GM21717 (cell line): Measurements from ENCODE around the gene GPR42.
"Not testable (repeated sequence)": the region's sequence is repeated elsewhere in the genome, so short reads cannot be mapped to it uniquely, and the experiment has no call there.

Experiments used
- ATAC-seq: cut with Tn5 transposase; IDR thresholded peaks from one replicate; pipeline ENCODE4 v1.9.1; 2021; ENCODE audit warnings: mild to moderate bottlenecking, moderate library complexity; ENCODE audit not compliant: unreplicated experiment

GPR42 gene

DNA sequence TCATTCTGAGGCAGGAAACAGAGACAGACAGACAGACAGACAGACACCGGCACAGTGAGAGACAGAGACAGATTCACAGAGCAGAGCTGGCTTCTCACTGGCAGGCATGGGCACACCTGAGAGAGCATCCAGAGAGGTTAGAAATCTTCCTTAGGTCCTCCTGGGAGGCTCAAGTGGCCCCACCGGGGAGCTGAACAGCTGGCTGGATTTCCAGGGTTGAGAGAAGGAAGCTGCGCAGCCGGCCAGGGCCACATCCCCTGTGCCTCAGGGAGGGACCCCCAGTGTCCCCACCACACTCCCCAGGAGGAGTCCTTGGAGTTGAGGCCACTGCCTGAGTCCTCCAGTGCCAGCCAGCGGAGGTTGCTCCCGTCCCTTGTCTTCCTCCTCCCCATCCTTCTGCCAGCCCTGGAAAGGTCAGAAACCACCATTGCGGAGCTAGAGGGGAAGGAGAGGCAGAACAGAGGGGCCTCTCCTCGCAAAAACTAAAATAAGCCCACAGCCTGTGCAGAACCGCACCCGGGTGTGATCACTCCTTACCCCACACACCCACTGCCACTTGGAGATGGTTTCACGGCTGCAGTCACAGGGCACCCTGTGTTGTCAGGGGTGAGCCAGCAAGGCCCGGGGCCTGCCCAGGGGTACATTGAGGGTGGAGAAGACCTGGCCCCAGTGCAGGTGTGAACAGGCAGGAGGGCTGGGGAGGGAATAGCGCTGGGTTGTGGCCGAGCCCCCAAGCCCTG lies 8.4 kb upstream of the GPR42 start:
- no peak for ATAC-seq

GRCh38 chr19:35363001-35363590 lies 7.8 kb upstream of the GPR42 start:
- ATAC-seq = no peak

- ATAC-seq = no peak
Observed at GRCh38 chr19:35363711-35364425, 7.0 kb upstream of the GPR42 start.

GRCh38 chr19:35365303-35365702 lies 5.6 kb upstream of the GPR42 start:
- no peak for ATAC-seq

- ATAC-seq = no peak
Observed at GRCh38 chr19:35368378-35368777, 2.5 kb upstream of the GPR42 start.

DNA sequence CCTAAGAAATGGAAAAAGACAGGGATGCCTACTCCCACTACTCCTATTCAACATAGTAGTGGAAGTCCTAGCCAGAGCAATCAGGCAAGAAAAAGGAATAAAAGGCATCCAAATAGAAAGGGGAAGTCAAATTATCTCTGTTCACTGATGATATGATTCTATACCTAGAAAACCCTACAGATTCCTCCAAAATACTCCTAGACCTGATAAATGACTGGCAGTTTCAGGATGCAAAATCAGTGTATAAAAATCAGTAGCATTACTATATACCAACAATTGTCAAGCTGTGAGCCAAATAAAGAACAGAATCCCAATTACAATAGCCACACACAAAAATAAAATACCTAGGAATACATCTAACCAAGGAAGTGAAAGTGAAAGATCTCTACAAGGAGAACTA lies 1.3 kb upstream of the GPR42 start:
- no peak for ATAC-seq

DNA sequence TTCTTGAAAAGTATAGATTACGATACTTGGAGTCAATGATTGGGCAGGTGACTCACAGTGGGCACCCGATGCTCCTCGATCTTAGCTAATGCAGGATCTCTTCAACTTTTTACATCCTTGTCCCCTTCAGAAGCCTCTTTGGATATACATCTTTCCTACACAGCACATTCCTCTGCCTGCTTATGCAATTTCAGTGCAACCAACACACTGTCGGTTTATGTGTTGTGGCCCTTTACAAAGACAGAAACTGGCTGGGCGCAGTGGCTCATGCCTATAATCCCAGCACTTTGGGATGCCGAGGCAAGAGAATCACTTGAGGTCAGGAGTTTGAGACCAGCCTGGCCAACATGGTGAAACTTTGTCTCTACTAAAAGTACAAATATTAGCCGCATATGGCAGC lies 2.6 kb downstream of the GPR42 start:
- ATAC-seq = no peak

DNA sequence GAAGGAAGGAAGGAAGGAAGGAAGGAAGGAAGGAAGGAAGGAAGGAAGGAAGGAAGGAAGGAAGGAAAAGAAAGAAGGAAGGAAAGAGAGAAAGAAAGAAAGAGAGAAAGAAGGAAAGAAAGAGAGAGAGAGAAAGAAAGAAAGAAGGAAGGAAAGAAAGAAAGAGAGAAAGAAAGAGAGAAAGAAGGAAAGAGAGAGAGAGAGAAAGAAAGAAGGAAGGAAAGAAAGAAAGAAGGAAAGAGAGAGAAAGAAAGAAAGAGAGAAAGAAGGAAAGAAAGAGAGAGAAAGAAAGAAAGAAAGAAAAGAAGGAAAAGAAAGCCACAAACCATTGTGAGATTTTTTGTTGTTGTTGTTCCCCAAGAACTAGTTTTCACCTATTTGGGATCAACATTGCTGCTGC lies 3.2 kb downstream of the GPR42 start:
- not testable (repeated sequence) for ATAC-seq

DNA sequence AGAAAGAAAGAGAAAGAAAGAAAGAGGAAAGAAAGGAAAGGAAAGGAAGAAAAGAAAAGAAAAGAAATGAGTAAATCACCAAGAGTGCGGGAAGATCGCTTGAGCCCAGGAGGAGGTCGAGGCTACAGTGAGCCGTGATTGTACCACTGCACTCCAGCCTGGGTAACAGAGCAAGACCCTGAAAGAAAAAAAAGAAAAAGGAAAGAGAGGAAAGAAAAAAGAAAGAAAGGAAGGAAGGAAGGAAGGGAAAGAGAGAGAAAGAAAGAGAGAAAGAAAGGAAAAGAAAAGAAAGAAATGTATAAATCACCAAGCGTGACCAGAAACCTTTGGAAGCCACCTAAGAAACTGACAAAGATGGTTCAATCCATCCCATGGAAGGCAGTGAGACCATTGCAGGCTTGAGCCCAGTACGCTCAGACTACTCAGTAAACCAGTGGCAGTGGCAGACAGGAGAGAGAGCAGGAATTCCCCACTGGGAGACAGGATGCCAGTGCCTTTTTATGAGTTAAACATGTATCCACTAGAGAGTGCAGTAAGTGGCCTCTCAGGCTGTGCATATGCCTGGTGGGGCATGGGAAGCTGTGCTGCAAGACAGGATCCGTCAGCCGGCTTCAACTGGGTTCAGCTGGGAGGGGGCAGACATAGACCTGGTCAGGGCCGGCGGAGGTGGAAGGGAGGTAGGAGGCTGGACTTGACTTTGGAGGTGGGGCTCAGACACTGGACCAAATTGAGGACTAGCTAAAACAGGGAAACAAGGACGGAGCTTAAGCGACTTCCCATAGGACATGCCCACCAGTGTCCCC lies 4.8 kb downstream of the GPR42 start:
- ATAC-seq = no peak

- ATAC-seq = no peak
Observed at GRCh38 chr19:35377656-35378055, 6.8 kb downstream of the GPR42 start.

GRCh38 chr19:35378356-35378755 lies 7.5 kb downstream of the GPR42 start:
- ATAC-seq = no peak

GRCh38 chr19:35379545-35379944 lies 8.7 kb downstream of the GPR42 start:
- ATAC-seq = not testable (repeated sequence)

- no peak for ATAC-seq
Observed at GRCh38 chr19:35379992-35380391, 9.1 kb downstream of the GPR42 start.

DNA sequence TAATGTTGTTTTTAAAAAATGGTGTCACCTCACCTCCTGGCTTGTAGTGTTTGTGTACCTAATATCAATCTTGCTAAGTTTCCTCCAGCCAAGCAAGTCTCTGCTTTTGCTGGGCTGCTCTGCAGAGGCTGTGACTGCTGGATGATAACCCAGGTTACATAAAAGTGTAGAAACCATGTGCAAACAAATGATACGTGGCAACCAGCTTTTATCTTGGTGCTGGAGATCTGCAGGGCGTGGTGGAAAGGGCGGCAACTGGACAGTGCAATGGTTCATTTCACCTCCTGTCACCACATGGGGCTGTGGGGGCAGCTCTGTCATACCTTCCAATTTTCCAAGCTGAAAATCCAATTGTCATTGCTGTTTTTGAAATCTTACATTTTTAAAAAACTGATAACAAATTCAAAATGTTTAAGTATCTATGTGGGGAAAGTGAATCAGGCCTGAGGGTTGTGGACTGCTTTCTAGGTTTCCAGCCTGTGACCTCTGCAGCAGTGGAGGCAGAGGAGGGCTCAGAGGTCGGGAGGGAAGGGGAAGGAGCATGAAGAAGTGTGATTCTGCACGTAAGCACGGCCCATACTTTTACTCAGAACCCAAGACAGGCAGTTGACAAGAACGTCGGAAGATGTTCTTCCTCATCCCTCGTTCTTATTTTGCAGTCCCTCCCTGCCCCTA lies 9.7 kb downstream of the GPR42 start:
- no peak for ATAC-seq

- ATAC-seq = no peak
Observed at GRCh38 chr19:35381318-35381717, 10.4 kb downstream of the GPR42 start.

- no peak for ATAC-seq
Observed at GRCh38 chr19:35381926-35382325, 11.1 kb downstream of the GPR42 start.

DNA sequence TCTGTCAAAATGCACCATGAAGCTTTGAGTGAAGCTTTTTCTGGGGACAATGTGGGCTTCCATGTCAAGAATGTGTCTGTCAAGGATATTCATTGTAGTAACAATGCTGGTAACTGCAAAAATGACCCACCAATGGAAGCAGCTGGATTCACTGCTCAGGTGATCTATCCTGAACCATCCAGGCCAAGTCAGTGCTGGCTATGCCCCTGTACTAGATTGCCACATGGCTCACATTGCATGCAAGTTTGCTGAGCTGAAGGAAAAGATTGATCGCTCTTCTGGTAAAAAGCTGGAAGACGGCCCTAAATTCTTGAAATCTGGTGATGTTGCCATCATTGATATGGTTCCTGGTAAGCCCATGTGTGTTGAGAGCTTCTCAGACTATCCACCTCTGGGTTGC lies 12.7 kb downstream of the GPR42 start:
- ATAC-seq = no peak

- no peak for ATAC-seq
Observed at GRCh38 chr19:35388277-35389054, 17.6 kb downstream of the GPR42 start.

DNA sequence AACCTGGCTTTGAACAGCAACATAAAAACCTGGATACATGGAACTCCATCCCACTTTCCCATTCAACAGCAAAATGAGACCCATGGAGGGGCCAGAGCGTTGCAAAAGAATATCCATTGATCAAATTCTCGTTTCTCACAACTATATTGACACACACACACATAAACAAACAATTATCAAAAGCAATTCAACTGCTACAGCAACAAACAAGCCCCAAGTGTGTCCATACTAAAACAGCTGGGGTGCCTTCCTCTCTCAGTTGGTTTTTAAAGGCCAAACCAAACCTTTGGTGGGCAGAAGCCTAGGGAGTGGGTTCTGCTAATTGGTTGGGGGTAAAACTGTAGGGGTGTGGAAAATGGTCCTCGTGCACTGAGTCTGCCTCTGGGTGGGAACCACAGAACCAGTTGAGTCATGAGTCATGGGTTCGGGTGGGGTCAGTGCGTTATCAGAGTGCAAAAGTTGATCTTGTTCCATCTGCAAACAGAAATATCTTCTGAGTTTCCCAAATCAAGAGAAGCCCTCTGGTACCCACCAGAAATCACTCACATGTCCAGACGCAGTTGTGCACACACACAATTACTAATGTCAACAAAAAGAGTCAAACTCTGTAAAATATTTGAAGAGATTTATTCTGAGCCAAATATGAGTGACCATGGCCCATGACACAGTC lies 18.5 kb downstream of the GPR42 start:
- no peak for ATAC-seq
